OCI-M1 (cell line): ENCODE data around the gene ASIC2.

Source experiments
- DNase-seq: peaks from one replicate; lab custom pipeline; 2025; lab: John Stamatoyannopoulos, UW

Gene ASIC2

DNA sequence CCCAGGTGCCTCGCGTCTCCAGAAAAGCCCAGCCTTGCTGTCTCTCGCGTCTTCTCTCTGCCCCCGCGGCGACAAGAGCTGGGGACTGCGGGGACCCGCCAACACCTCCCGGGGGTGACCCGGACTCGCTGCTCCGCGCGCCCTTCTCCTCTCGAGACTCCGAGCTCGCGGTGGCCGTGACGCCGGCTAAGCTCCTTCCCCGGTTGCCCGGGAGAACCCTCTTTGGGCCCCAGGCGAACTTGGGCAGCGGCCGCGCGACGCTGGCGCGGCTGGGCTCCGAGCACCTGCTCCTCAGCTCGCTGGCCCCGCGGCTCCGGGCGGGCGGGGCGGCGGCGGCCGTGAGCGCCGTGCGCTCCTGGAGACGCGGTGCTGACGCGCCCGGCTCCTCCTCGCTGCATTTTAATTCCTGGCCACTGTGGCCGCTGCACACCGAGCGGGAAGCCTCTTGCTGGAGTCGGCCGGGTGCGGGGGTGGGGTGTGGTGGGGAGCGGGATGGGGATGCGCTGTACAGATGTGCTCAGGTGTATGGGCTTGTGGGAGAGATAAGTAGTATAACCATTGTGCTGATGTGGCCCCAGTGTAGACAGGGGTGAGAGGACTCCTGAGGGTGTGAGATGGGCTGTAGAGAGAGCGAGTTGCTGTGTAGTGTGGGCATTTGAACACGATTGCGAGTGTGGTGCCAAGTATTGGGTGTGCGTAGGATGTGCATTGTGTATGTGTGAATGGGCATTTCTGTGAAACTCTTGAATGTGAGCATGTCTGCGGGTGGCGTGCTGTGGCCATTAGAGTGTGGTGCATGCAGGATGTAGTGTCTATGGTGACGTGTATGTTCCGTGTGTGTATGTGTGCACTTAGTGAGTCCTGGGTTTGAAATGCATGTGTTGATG lies at the start of gene ASIC2:
ASIC2 (minus strand) TSS at position 315 of the 887 bp plus-strand sequence.
- DNase-seq: no peak

DNA sequence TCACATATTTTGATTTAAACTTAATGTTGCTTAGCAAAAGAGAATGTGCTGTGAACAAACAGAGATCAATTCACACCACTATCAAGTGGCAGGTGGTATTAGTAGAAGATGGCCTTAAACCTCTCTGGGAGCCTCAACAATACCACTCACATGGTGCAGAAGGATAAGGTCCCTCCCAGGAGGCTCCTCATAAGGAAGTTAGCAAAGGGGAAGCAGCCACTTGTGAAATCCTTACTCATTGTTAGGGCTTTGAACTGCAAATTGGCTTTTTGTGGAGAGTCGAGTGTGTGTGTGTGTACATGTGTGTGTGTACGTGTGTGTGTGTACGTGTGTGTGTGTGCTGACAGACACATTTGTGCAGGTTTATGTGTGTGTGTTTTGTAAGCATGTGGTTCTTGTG lies 48.9 kb upstream of the ASIC2 start:
- DNase-seq: peak; percentile 18

DNA sequence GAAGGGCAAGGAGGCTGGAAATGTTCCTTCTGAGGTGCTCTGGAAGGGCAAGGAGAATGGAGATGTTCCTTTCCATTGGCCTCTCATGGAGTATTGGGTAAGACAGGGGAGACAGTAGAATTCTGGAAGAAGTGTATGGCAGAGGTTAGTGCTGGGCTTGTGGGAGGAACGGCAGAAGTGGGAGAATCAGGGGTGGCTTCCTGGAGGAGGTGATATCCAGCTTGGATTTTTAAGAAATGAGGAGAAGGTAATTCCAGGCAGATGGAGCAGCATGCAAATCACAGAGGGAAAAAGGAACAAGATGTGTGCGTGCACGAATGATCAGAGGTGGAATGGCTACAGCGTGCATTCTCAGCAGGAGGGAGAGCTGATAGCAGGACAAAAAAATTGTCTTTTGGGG lies 45.1 kb upstream of the ASIC2 start:
- no peak for DNase-seq

DNA sequence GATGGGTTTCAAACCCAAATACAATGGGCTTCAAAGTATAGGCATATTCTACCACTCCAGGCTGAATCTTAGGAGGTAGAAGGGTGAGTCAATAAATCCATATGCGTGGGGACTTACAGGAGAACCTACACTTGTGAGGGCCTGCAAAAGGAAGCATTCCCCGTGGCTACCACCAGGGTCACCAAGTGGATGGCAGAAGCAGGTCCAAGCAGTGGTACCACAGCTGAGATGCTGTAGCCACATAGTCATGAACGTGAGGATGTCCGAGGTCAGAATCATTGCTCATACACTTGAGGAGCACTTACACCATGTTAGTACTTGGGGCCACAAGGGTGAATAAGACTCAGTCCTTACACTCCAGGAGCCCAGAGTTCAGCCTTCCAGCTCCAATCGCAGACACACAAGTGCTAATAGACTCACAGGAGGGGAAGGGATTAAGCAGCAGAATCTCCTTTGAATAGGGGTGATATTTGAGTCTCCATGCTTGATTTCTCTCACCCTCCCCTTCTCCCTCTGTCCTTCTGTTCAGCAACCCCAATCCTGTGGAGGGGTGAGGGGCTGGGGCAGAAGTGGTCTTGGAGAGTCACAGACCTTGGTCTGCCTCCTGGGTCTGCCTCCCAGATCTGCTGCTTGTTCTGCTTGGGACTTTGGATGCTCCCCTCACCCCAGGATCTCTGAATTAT lies 42.5 kb upstream of the ASIC2 start:
- no peak for DNase-seq

DNA sequence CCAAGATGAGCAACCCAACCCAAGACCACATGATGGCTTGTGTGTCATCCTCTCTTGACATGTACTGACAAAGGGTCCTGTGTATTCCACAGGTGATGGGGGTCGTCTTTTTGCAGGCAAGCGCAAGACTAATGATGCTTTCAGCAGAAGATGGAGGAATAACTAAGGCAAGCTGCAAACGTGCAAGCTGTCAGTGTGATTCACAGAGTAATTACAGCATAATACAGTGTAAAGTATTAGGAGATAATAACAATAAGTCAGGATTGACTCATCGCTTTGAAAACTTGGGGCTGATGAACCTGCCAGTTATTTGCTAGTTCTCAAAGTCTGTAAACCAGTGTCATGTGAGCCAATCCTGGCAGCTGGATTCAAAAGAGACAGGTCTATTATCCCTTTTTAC lies 41.6 kb upstream of the ASIC2 start:
- DNase-seq: no peak

DNA sequence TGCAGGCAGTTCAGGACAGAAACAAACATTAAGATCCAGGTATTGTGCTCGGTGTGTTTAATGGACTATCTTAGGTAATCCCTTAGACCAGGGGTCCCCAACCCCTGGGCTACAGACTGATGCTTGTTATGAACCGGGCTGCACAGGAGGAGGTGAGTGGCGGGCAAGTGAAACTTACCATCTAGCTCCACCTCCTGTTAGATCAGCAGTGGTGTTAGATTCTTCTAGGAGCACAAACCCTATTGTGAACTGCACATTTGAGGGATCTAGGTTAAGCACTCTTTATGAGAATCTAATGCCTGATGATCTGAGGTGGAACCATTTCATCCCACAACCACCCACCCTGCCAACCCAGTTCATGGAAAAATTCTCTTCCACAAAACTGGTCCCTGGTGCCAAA lies 37.8 kb upstream of the ASIC2 start:
- no peak for DNase-seq

DNA sequence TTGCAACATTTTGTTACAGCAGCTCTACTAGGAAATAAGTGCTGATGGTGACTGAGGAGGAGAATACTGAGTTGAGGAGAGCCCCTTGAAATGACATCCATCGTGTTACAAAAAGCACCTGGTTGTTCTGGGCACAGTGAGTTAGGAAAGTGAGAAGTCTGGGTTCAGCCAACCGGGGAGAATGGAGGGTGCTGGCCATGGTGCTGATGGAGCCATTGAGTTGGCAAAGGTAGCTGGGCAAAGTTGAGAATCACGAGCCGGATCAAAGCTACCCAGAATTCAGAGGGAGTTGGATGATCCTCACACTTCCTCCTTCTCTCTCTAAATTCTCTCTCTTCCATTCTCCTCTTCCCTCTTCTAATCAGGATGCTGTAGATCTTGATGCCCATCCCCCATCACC lies 35.0 kb upstream of the ASIC2 start:
- DNase-seq: peak; percentile 1

DNA sequence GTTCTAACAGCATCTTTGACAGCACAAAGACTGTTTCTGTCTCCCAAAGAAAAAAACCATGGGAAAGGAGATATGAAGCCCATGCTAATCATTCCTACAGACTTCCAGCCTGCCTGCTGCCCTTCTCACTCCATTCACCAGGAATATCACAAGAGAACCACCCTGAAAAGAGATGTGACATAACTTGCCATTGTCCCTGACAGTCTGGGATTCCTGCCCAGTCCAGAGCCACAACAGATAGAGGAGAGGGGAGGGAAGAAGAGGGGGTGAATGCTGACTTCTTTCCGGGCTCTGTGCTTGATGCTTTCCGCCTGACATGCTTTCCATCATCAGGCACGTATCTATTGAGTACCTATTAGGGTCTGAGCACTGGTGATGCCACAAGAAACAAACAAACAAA lies 31.6 kb upstream of the ASIC2 start:
- no peak for DNase-seq

DNA sequence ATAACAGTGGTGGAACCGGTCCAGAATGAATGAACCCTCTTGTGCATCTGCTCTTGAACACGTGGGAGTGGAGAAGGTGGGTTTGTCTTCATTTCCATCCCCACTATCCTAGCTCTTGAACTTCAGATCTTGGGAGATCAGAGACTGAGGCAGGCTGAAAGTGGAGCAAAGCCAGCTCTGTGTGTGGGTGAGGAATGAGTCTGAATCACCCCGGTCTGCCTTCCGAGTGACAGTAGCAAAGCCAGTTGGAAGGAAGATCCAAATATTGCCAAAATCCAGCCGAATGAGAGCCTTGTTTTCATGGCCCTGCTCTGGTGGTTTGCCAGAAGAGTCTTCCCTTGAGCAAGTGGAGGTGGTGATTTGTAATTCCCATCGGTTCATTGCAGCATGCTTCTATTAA lies 29.0 kb upstream of the ASIC2 start:
- DNase-seq: no peak

DNA sequence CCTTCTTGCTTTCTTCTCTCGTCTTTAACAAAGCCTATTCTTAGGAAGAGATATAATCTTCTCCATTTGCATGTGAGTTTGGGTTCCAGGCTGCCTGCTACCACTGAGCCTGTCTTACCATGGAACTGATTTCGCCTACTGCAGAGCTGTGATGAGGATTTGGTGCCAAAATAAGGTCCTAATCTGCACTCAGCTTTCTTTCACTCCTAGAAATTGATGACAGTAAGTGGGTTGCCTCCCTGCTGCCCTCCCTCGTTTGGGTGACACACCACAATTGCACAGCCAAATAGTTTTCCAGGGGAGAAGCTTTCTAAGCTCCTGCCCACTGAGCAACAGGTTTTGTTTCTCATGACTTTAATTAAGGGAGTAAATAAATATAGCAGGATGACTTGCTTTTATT lies 25.1 kb upstream of the ASIC2 start:
- no peak for DNase-seq

DNA sequence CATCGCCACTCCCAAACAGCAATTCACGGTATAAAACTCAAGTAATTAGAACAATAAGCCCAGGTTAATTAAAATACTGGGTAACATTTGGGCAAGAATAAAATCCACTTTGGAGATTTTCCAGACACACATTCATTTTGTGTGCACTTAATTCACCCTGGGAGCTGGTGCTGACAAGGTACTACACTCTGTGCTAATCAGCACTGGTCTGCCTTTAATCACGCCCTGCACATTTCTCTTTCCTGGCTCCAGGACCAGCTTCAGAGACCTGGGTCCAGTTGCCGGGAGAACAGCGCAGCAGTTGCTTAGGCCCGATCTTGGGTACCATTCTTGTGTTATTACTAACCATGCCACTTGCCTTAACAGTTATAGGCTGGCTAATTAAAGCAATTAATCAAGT lies 23.7 kb upstream of the ASIC2 start:
- no peak for DNase-seq

DNA sequence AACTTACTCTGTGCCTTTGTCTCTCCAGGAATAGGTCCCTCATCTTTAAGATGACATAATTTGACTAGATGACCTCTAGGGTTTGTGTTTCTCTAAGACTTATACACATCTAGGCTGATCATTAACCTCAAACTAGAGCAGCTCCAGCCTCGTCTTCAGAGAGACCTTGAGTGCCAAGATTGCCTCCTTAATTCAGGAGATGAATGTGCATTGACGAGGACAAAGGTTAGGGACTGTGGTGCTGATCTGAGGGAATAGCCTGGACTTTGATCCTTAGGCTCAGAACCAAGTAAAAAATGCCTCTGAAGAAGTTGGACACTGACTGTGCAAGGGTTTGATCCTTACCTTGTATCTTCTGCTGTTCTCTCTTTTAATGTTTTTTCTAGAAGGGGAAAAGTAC lies 17.2 kb upstream of the ASIC2 start:
- no peak for DNase-seq

DNA sequence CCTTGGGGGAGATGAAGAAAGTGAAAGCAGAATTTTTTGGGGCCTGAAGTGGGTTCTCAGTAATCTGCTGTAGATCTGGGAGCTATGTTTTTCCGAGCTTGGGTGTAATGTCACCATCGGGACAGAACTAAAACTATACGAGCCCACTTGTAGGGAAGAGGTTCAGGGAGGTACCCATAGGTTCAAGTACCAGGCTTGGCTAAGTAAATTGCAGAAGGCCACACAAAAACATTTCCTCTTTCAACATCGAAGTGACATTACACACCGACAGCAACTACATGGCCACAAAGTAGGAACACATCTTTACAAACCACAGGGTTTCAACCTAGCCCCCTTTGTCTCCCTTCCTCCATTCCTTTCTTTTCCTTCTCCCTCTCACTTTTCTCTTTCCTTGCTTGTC lies 10.2 kb upstream of the ASIC2 start:
- no peak for DNase-seq

DNA sequence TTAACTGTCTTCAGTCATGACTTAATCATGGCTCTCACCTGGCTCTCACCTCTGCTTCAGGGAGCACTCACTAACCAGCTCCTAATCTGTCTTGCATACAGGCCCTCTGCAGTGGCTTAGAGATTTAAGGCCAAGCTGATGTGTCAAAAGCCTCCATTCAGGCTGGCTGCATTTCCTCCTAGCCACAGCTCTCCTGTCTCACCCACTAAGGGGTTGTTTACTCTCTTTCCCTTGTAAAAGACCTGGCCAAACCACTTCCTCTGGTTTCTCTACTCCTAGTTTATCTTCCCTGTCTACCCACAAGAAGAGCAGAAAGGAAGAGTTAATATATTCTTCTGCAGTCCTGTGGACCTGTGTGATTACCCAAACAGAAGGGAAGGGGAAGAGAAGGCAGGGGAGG lies 9.3 kb upstream of the ASIC2 start:
- no peak for DNase-seq

DNA sequence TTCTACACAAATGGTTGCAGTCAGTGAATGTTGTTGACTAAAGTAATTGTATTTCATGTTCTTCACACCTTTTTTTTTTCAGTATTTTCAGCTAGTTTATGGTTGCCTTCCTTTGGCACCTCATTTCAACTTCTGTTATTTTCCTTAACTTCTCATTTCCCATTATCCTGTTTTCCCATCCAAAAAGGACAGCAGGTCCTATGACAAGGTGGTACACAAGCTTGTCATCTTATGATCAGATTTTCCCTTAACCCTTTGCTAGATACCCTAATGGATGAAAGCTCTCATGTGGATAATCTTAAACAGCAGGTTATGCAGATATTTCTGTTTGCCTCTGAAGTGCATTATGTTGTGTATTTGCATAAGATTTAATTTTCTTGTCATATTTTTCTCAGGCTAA lies 7.1 kb upstream of the ASIC2 start:
- DNase-seq: no peak

DNA sequence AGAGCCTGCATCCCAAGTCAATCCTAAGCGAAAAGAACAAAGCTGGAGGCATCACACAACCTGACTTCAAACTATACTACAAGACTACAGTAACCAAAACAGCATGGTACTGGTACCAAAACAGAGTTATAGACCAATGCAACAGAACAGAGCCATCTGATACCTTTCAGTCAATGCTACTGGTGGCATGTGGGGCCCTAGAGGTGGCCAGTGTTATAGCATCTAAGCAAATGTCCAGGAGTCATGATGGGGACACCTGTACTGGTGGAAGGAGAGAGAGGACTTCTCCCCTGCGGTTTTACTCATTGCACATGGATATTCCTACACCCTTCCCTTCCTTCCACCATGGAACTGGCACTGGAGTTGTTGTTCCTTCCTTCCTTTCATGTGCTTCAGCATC lies 6.0 kb upstream of the ASIC2 start:
- no peak for DNase-seq

DNA sequence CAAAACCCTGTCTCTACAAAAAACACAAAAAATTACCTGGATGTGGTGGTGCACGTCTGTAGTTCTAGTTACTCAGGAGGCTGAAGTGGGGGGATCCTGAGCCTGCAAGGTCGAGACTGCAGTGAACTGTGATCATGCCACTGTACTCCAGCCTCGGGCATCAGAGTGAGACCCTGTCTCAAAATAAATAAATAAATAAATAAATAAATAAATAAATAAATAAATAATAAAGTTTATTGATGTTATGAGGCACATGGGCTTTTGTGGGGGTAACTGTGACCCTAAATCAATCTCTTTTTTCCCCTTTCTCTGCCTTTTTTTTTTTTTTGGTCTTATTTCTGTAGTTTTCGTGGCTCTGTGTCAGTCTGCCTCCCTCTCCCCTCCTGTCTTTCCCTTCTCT lies 4.5 kb upstream of the ASIC2 start:
- no peak for DNase-seq

DNA sequence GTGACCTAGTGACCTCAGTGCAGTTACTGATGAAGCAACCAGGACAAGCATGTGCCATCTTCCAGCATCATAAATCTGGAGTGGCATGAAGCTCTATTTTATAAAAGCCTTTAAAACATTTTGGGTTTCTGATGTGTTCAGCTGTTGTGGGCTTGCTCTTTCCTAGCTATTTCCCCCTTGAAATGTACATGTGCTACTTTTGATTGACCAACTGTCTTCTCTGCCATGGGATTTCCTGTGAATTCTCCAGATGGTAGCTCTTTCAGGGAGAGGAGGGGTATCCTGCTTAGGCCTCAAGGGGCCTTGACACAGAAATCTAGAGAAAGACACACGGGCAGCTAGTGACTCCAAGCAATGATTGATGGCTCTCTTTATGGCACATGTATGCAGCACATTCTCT lies 1.9 kb upstream of the ASIC2 start:
- DNase-seq: no peak

DNA sequence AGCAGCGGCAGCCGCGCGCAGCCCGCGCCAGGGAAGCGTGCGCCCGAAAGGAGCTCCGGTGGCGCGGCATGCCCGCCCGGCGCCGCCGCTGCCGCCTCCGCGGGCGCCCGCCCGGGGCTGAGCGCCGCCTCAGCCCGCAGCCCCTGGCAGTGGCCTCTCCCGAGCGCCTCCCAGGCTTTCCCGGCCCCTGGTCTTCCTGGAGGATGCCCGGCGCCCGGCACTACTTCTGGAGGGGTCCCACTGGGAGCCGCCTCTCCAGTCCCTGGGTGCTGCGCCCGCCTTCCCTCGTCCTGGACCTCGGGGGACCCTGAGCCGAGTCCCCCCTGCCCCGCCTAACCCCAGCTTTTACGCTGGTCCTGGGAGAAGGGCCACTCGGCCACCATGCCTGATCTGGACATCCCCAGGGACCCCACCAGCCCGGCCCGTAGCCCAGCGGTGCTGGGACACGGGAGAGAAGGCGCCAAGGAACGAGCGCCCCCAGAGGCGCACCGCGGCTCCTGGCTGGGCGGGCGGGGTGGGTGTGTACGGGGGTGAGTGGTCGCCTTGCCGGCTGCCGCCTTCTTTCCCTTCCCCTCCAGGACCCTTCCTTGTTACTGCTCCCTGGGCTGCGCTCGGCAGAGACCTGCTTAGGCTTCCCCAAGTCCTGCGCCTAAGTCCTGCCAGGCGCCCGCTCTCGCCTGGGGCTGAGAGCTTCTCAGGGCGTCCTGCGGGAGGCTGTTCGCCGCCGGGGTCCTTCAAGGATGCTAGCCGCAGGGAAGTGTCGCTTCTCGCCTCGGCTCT lies 704 bp downstream of the ASIC2 start:
- DNase-seq: no peak

DNA sequence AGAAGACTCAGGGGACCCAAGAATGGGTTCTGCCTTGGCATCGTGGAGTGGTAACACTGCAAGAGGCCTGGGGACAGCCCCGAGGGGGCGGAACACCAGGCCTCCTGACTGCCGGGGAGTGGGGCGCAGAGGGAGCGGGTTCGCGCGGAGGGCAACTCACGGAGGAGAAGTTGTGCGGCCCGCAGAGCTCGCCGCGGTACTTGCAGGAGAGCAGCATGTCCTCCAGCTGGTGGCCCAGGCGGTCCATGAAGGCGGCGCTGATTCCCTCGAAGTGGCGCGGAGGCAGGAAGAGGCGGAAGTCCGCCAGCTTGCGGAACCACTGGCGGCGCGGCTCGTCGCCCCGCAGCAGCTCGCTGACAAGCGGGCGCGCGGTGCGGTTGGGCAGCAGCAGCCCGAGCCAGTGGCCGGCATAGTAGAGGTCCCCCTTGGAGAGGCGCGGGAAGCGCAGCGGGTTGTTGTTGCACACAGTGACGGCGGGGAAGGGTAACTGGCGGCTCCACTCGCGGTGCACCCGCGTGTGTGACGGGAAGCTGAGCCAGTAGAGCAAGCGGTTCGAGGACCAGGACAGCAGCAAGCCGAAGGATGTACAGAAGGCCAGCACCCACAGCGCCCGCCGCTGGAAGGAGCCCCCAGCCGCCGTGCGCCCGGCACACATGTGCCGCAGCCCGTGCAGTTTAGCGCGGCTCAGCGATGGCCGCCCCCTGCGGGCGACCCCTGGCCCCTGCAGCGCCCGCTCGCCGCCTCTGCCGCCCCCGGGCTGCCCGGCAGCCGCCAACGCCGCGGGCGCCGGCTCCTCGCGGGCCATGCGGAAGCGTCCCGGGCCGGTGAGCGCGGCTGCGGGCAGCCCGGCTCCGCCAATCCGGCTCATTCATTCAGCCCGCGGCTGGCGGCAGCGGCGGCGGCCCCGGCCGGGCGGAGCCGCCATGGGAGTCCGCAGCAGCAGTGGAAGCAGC lies 1.6 kb downstream of the ASIC2 start:
- no peak for DNase-seq

DNA sequence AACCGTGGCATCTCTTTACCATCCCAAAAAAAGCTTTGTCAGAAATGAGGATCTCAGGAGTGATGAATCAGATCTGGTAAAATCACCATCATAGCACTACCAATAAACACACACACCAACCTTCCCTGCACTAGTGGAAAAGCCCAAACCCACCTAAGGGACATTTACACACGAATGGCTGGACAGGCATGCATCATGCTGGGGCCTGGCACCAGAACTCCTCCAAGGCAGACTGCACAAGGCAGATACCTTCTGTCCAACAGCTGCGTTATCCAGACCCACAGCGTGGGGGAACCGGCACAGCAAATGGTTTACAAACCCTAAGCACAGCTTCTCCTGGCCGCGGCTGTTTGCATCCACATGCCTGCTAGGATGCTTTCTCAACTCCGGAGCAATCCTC lies 2.8 kb downstream of the ASIC2 start:
- DNase-seq: no peak

DNA sequence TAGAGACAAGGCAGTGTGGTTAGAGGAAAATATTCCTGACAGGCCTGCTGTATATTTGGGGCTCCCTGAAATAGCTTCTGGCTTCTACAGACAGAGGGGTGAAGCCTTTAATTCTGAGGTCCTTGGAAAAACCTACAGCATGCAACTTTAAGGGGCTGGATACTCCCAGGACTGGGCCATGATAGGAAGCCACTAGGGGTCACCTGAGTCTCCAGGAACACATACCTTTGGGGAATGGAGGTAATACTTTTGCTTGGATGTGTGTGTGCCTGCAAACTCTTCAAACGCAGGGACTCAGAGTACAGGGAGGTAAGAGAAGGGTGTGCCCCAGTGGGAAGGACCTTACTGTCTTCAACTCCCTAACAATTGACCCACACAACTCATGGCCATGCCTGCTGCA lies 4.1 kb downstream of the ASIC2 start:
- DNase-seq: no peak
